HG02571 (cell line): ENCODE results near the gene IGSF11.

Experiments
- ATAC-seq: cut with Tn5 transposase; IDR thresholded peaks from one replicate; pipeline ENCODE4 v1.9.1; 2021; ENCODE audit warnings: mild to moderate bottlenecking, moderate library complexity; ENCODE audit not compliant: unreplicated experiment

IGSF11 gene

DNA sequence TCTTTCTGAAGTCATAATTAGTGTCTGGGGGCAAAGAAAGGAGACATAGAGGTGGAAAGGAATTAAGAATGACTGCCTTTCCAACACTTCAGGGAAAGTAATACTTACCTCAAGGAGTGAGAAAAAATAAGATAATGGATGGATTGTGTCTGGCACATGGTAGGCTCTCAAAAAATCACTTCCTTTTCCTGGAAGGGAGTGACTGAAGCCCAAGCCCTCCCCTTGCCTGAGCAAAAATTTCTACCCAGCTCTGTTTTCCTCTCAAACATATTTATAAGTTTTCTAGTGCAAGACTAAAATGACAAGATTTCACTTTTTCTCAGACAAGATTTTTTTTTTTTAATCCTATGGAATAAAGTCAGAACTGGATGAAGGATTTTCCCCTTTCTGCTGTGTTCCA, 145.0 kb downstream of the IGSF11 start:
- no peak for ATAC-seq

DNA sequence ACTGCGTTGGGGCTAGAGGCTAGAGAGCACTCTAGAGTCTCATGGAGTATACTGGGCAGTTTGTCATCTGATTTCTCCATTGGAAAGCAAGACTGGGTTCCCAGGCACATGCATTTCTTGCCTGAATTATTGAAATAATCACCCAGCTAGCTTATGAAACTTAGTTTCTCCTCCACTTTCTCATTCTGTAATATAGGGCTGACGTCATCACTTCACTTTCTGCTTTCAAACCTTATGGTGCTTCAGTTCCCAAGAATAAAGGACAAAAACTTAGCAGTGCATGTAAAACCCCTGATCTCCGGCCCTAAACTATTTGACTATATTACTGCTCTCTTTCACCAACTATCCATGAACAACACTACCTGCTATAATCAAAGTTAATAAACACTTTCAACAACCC, 147.9 kb downstream of the IGSF11 start:
- no peak for ATAC-seq

DNA sequence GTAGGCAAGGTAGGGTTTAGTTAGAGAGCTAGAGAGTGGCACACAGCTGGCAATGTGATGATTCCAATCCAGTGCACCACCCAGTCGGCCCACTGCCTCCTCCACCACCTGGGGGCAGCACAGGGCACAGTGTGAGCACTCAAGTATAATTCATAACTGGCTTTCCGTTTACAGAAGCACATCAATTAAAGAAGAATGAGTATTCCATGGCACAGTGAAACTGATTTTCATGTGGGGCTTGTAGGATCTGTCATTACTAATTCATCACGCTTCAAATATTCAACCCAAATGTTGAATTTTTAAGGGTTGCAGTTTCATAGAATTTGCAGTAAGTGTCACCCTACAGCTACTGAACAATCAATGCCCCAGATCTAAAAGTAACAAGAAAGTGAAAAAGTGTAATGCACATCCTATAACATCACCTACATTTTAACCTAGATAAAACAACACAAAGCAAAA, 149.9 kb downstream of the IGSF11 start:
- peak; percentile 62 for ATAC-seq

- ATAC-seq, result peak; percentile 57
Measured at GRCh38 chr3:118882353-118882947, 152.2 kb downstream of the IGSF11 start.

DNA sequence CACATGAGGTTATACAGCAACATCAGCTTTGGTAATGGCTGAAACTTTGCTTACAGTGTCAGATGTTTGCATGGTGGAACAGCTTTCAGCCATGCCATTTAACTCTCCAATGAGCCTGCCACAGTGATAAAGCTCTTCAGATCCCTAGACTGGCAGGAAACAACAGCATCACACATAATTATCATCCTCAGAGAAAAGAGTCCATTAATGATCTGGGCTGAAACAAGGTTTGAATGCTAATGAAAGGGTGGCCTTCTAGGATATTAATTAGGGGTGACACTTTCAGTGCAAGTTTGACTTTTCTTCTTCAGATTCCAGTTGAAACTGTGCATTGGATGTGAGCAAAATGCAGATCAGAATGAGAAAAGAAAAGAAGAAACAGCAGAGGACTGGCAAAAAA, 166.6 kb downstream of the IGSF11 start:
- ATAC-seq, result no peak

GRCh38 chr3:118863731-118864322, 170.8 kb downstream of the IGSF11 start:
- ATAC-seq, result no peak

- ATAC-seq, result no peak
Measured at GRCh38 chr3:118859950-118860349, 174.7 kb downstream of the IGSF11 start.

GRCh38 chr3:118851466-118852193, 183.0 kb downstream of the IGSF11 start:
- ATAC-seq, result peak; percentile 71

DNA sequence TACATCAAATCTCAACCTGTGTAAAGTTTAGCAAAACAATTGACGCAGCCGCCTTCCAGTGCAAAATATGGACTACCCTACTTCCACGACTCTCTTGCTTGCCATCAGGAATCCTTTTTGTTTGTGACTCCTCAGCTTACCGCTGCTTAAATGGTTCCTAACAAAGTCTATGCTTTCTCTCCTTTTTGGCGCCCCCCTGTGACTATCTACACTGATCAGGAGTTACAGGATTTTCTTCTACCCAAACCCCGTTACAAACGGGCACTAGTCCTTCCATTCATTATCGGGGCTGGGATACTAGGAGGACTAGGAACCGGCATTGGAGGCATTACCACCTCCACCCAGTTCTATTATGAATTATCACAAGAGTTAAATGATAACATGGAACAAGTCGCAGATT, 184.0 kb downstream of the IGSF11 start:
- ATAC-seq, result no peak
